HepG2 (cell line): ENCODE data around the gene ELP6. TPM values are rescaled to one million over a fixed set of nuclear protein-coding genes. Genes with fewer than 3 reads are reported as not detected.

Source experiments
- ATAC-seq: fragments of 200-7000 bp; cut with Tn5 transposase; 3 replicates; pipeline ENCODE4 v1.9.1; 2020; ENCODE audit warnings: mild to moderate bottlenecking, moderate library complexity
- BruUV-seq: library from RNA; stranded (reverse); fragments of 400-500 nt; replicated peaks from 2 replicates; lab custom pipeline; 2021; lab: Mats Ljungman, UMichigan
- CTCF ChIA-PET: fragments of 300-600 bp; formaldehyde crosslinking; extraction: SDS; loops from one replicate; lab custom pipeline; 2021; ENCODE audit warnings: low total read pairs, inconsistent platforms, low intra/inter-chr PET ratio; lab: Yijun Ruan, JAX
- POLR2A ChIA-PET: fragments of 350-600 bp; sonication (Branson Sonifier 250); formaldehyde crosslinking; loops from one replicate; lab custom pipeline; 2020; ENCODE audit warnings: antibody characterized with exemption, inconsistent platforms; lab: Yijun Ruan, JAX
- DNase-seq: peaks from one replicate; pipeline ENCODE4 v3.0.0-alpha.2; 2015; ENCODE audit warnings: low spot score
- FAIRE-seq: peaks from 3 replicates; lab custom pipeline; 2011; peaks lifted over from hg19 to GRCh38; lab: Jason Lieb, UNC
- H2AFZ ChIP-seq: one replicate; pipeline ENCODE4 v1.6.1; 2011; ENCODE audit warnings: low read length, inconsistent platforms
- H3K27ac ChIP-seq: fragments of 300-600 bp; 3 replicates; pipeline ENCODE4 v1.8.0; 2011; ENCODE audit warnings: mixed run types, mild to moderate bottlenecking, mixed read lengths, low read length, inconsistent platforms; ENCODE audit not compliant: insufficient read depth; ENCODE audit errors: extremely low read length
- H3K27me3 ChIP-seq, 2 experiments: fragments of 200-600 bp in 1 of 2; 2 replicates in 1 of 2; 3 replicates in 1 of 2; pipeline versions ENCODE4 v1.6.0 to v1.8.0; 2011; ENCODE audit warnings: low read length in 2 of 2, mild to moderate bottlenecking in 2 of 2, moderate library complexity in 2 of 2, inconsistent platforms in 1 of 2; ENCODE audit not compliant: insufficient read depth in 2 of 2, control insufficient read depth in 1 of 2
- H3K36me3 ChIP-seq, 2 experiments: fragments of 200-600 bp in 1 of 2; replicated peaks in 1 of 2; 2 replicates in 1 of 2; 3 replicates in 1 of 2; pipeline versions ENCODE4 v1.5.1 to v1.8.0; 2011; ENCODE audit warnings: low read length in 2 of 2, inconsistent platforms in 1 of 2; ENCODE audit not compliant: insufficient read depth in 2 of 2, control insufficient read depth in 1 of 2
- H3K4me1 ChIP-seq: 2 replicates; pipeline ENCODE4 v1.5.1; 2012; ENCODE audit warnings: low read length, inconsistent platforms; ENCODE audit not compliant: insufficient read depth
- H3K4me2 ChIP-seq: 2 replicates; pipeline ENCODE4 v1.6.0; 2011; ENCODE audit warnings: low read depth, low read length, inconsistent platforms
- H3K4me3 ChIP-seq, 3 experiments: fragments of 200-600 bp in 1 of 3; sonication (generic), shearing (Covaris generic) in 1 of 3; replicated peaks in 1 of 3; 2 replicates each; pipeline ENCODE4 v1.5.1; 2011 to 2016; ENCODE audit warnings: low read length in 3 of 3, inconsistent platforms in 2 of 3, low read depth in 2 of 3, mild to moderate bottlenecking in 2 of 3, control low read depth in 1 of 3, mixed read lengths in 1 of 3; ENCODE audit not compliant: insufficient read depth in 1 of 3
- H3K79me2 ChIP-seq: one replicate; pipeline ENCODE4 v1.6.1; 2011; ENCODE audit warnings: low read length, inconsistent platforms; ENCODE audit not compliant: insufficient read depth
- H3K9ac ChIP-seq: 2 replicates; pipeline ENCODE4 v1.6.0; 2011; ENCODE audit warnings: mild to moderate bottlenecking, low read depth, low read length, inconsistent platforms; ENCODE audit not compliant: insufficient read depth
- H3K9me3 ChIP-seq: 2 replicates; pipeline ENCODE4 v1.5.1; 2012; ENCODE audit warnings: mild to moderate bottlenecking, low read length
- H4K20me1 ChIP-seq: 2 replicates; pipeline ENCODE4 v1.6.0; 2011; ENCODE audit warnings: inconsistent platforms, mild to moderate bottlenecking, low read length, moderate library complexity; ENCODE audit not compliant: insufficient read depth
- MBD4 ChIP-seq: IDR thresholded peaks from 2 replicates; pipeline ENCODE4 v1.6.1; 2012; ENCODE audit warnings: low read length, inconsistent platforms, borderline replicate concordance
- NFYC ChIP-seq: IDR thresholded peaks from 2 replicates; pipeline ENCODE4 v1.6.1; 2016; ENCODE audit warnings: missing genetic modification reagents, missing compliant biosample characterization
- PLSCR1 ChIP-seq: sonication (generic); formaldehyde crosslinking; IDR thresholded peaks from 2 replicates; pipeline ENCODE4 v1.5.0; 2020; ENCODE audit warnings: missing genetic modification reagents, mild to moderate bottlenecking, borderline replicate concordance
- RNF219 ChIP-seq: sonication (generic); formaldehyde crosslinking; IDR thresholded peaks from 2 replicates; pipeline ENCODE4 v1.5.0; 2020; ENCODE audit warnings: mild to moderate bottlenecking, missing genetic modification reagents
- SRSF1 ChIP-seq: fragments of 200-400 bp; formaldehyde crosslinking; optimal IDR thresholded peaks from 2 replicates; pipeline ENCODE3; 2017; ENCODE audit warnings: mild to moderate bottlenecking, low read depth, low read length, moderate library complexity
- TBL1XR1 ChIP-seq: fragments of 150-350 bp; IDR thresholded peaks from 2 replicates; pipeline ENCODE4 v1.6.1; 2014; ENCODE audit warnings: borderline replicate concordance, low read length; ENCODE audit not compliant: partially characterized antibody
- TP53 ChIP-seq: sonication (generic); formaldehyde crosslinking; conservative IDR thresholded peaks from 2 replicates; pipeline ENCODE4 v1.4.0; 2020; ENCODE audit warnings: missing genetic modification reagents
- ZNF430 ChIP-seq: sonication (generic); formaldehyde crosslinking; IDR thresholded peaks from 2 replicates; pipeline ENCODE4 v1.9.0; 2021; ENCODE audit warnings: mild to moderate bottlenecking, missing genetic modification reagents
- ZNF879 ChIP-seq: sonication (generic); formaldehyde crosslinking; IDR thresholded peaks from 2 replicates; pipeline ENCODE4 v1.8.1; 2023; ENCODE audit warnings: missing genetic modification reagents
- WGBS: methylation state at CpG from one replicate; pipeline ENCODE4 v1.1.6; 2017; ENCODE audit warnings: low lambda C conversion rate; 5-methylcytosine and 5-hydroxymethylcytosine counted together
- in situ Hi-C: cut with HindIII; loops from 2 replicates; pipeline ENCODE4 v1.10.0; 2017; ENCODE audit warnings: low pct_unique_long_range_greater_than_20kb; ENCODE audit not compliant: extremely low pct_ligation_motif_present
- intact Hi-C: fragments of 100-400 bp; cut with micrococcal nuclease; formaldehyde crosslinking; loops from one replicate; pipeline ENCODE4 v1.10.0; 2022; ENCODE audit not compliant: unreplicated experiment
- polyA plus RNA-seq, 8 experiments: library from polyadenylated mRNA; depleted of rRNA in 3 of 8; stranded (reverse) in 7 of 8; unstranded in 1 of 8; fragments of >200 nt; fragmentation: Illumina TruSeq in 4 of 8; extraction: Trizol in 4 of 8; gene quantifications; 2 replicates each; pipeline versions ENCODE4 v1.2.1 to v1.2.3, GENCODE V29; 2011 to 2016; ENCODE audit warnings: low read depth in 4 of 8, missing spikeins in 1 of 8, mixed read lengths in 1 of 8; ENCODE audit not compliant: insufficient read depth in 1 of 8
- total RNA-seq, 5 experiments: library from RNA; depleted of rRNA; stranded (reverse); fragments of >200 nt; fragmentation: Illumina TruSeq; extraction: Trizol; gene quantifications; 2 replicates each; pipeline ENCODE4 v1.2.3, GENCODE V29; 2016; ENCODE audit warnings: low read depth in 1 of 5

ELP6 gene
- total and polyA plus RNA-seq, 2 of the 13 experiments (the other 11 are each of a cell fraction or from before 2014, with no cell fraction given) = 45.0 to 49.3 TPM

GRCh38 chr3:47554335-47554734, 40.8 kb upstream of the ELP6 start:
- no peak overlapping the region for H3K4me3 ChIP-seq
- FAIRE-seq (no peak), ATAC-seq (0 out of 3 replicates have a peak, but pooled peaks have one; percentile 41), DNase-seq (no peak)
- H3K9me3 ChIP-seq = no peaks in the 10 kb centered on the region
- TF ChIP-seq MBD4 = no peak
- no peak for TF ChIP-seq ZNF879 (CRISPR knock-in tag)
- TF ChIP-seq SRSF1 = no peak
- TF ChIP-seq PLSCR1 (CRISPR knock-in tag) = no peak
- no peak for TF ChIP-seq RNF219 (CRISPR knock-in tag)
- TF ChIP-seq TP53 = no peak
- TF ChIP-seq NFYC = no peak
- TF ChIP-seq ZNF430 (CRISPR knock-in tag) = no peak
- no peak for TF ChIP-seq TBL1XR1
- no peak overlapping the region for H2AFZ ChIP-seq
- ChIA-PET CTCF (no interaction called here), POLR2A (no interaction called here)
- H3K36me3 ChIP-seq = no peaks in the 10 kb centered on the region
- intact Hi-C loops = no loop called here
- H3K4me2 ChIP-seq = no peak overlapping the region
- H3K9ac ChIP-seq = no peak overlapping the region
- no peaks in the 10 kb centered on the region for H3K79me2 ChIP-seq
- H3K27me3 ChIP-seq = peaks cover 0 to 4% of the 10 kb centered on the region in 2 experiments; a peak in 1 of 5 replicates
- in situ Hi-C loops = no loop called here
- no peaks in the 10 kb centered on the region for H4K20me1 ChIP-seq
- H3K4me1 ChIP-seq = no peaks in the 10 kb centered on the region
- WGBS = 40% methylated on average over 6 of the region's 6 CpGs
- no TSS peak for BruUV-seq
- no peak overlapping the region for H3K27ac ChIP-seq
